ENCODE measurements around the gene FBRS.

Gene FBRS

GRCh38 chr16:30664616-30665109 lies 6.4 kb downstream of the FBRS start:
- in situ Hi-C loops (cut with MboI; ENCODE audit: low pct_unique_long_range_greater_than_20kb, low sequenced_read_pairs, unreplicated experiment) = no loop called here
- DNase-seq (ENCODE audit: low spot score) = no peak
- no peak for TF ChIP-seq CTCF (IDR thresholded peaks at IDR 0.05; ENCODE audit: extremely low read depth, insufficient read depth, missing control alignments)

GRCh38 chr16:30665155-30665829 lies 7.1 kb downstream of the FBRS start:
- in situ Hi-C loops (cut with MboI; ENCODE audit: low pct_unique_long_range_greater_than_20kb, low sequenced_read_pairs, unreplicated experiment) = no loop called here
- TF ChIP-seq CTCF (IDR thresholded peaks at IDR 0.05; ENCODE audit: extremely low read depth, insufficient read depth, missing control alignments) = no peak
- DNase-seq (ENCODE audit: low spot score) = no peak

- DNase-seq (ENCODE audit: low spot score) = no peak
- in situ Hi-C loops (cut with MboI; ENCODE audit: low pct_unique_long_range_greater_than_20kb, low sequenced_read_pairs, unreplicated experiment) = no loop called here
- TF ChIP-seq CTCF (IDR thresholded peaks at IDR 0.05; ENCODE audit: extremely low read depth, insufficient read depth, missing control alignments) = no peak
Measured at GRCh38 chr16:30665830-30666190, 7.6 kb downstream of the FBRS start.

GRCh38 chr16:30666681-30667080 lies 8.4 kb downstream of the FBRS start:
- no peak for DNase-seq (ENCODE audit: low spot score)
- in situ Hi-C loops (cut with MboI; ENCODE audit: low pct_unique_long_range_greater_than_20kb, low sequenced_read_pairs, unreplicated experiment) = no loop called here

GRCh38 chr16:30667361-30667905 lies 9.2 kb downstream of the FBRS start:
- no peak for DNase-seq (ENCODE audit: low spot score)
- in situ Hi-C loops (cut with MboI; ENCODE audit: low pct_unique_long_range_greater_than_20kb, low sequenced_read_pairs, unreplicated experiment) = no loop called here
- no peak for TF ChIP-seq CTCF (IDR thresholded peaks at IDR 0.05; ENCODE audit: extremely low read depth, insufficient read depth, missing control alignments)

More at GRCh38 chr16:30666681-30667080, 8.4 kb downstream of the FBRS start:
- TF ChIP-seq CTCF (IDR thresholded peaks at IDR 0.05; ENCODE audit: extremely low read depth, insufficient read depth, missing control alignments) = no peak

- no peak for DNase-seq (ENCODE audit: low spot score)
- in situ Hi-C loops (cut with MboI; ENCODE audit: low pct_unique_long_range_greater_than_20kb, low sequenced_read_pairs, unreplicated experiment) = no loop called here
- no peak for TF ChIP-seq CTCF (IDR thresholded peaks at IDR 0.05; ENCODE audit: extremely low read depth, insufficient read depth, missing control alignments)
Measured at GRCh38 chr16:30668393-30668792, 10.2 kb downstream of the FBRS start.

All from GM13977 (cell line).